Retinal pigment epithelial cell (primary cell): Measurements from ENCODE around the gene KRTAP1-1.
"Not testable (repeated sequence)": the region's sequence is repeated elsewhere in the genome, so short reads cannot be mapped to it uniquely, and the experiment has no call there.

Source experiments
- DNase-seq: peaks from one replicate; pipeline ENCODE4 v3.0.0-alpha.2; 2010; ENCODE audit warnings: low read depth
- H3K4me3 ChIP-seq: 2 replicates; pipeline ENCODE4 v1.5.1; 2011; ENCODE audit warnings: mild to moderate bottlenecking, low read length, control low read depth, moderate library complexity
- TF ChIP-seq, protein P1 (sequence below): conservative IDR thresholded peaks from 2 replicates; pipeline ENCODE4 v1.5.1; 2011; ENCODE audit warnings: low read depth, low read length, control low read depth, inconsistent platforms

KRTAP1-1 gene

GRCh38 chr17:41069031-41069430, 27.8 kb upstream of the KRTAP1-1 start:
- no peak overlapping the region for H3K4me3 ChIP-seq
- no peak for DNase-seq
- TF ChIP-seq, protein P1, sequence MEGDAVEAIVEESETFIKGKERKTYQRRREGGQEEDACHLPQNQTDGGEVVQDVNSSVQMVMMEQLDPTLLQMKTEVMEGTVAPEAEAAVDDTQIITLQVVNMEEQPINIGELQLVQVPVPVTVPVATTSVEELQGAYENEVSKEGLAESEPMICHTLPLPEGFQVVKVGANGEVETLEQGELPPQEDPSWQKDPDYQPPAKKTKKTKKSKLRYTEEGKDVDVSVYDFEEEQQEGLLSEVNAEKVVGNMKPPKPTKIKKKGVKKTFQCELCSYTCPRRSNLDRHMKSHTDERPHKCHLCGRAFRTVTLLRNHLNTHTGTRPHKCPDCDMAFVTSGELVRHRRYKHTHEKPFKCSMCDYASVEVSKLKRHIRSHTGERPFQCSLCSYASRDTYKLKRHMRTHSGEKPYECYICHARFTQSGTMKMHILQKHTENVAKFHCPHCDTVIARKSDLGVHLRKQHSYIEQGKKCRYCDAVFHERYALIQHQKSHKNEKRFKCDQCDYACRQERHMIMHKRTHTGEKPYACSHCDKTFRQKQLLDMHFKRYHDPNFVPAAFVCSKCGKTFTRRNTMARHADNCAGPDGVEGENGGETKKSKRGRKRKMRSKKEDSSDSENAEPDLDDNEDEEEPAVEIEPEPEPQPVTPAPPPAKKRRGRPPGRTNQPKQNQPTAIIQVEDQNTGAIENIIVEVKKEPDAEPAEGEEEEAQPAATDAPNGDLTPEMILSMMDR: no peak

DNA sequence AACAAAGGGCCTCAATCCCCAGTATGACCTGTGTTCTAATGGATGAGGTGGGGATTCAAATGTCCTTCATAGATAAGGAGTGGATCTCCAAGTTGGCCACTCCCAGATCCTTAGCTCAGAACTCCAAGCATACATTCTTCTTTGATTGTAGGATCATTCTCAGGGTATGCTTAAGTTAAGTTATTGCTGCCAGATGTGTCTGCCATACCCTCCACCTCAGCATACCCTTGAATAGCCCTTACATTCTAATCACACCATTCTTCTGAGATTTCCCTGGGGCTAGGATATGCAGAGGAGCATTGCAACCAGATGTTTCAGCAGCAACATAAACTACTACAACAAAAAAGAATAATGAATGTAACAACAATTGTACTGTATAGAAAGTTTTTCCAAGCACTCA, 26.0 kb upstream of the KRTAP1-1 start:
- DNase-seq: no peak
- TF ChIP-seq, protein P1: no peak
- no peak overlapping the region for H3K4me3 ChIP-seq

DNA sequence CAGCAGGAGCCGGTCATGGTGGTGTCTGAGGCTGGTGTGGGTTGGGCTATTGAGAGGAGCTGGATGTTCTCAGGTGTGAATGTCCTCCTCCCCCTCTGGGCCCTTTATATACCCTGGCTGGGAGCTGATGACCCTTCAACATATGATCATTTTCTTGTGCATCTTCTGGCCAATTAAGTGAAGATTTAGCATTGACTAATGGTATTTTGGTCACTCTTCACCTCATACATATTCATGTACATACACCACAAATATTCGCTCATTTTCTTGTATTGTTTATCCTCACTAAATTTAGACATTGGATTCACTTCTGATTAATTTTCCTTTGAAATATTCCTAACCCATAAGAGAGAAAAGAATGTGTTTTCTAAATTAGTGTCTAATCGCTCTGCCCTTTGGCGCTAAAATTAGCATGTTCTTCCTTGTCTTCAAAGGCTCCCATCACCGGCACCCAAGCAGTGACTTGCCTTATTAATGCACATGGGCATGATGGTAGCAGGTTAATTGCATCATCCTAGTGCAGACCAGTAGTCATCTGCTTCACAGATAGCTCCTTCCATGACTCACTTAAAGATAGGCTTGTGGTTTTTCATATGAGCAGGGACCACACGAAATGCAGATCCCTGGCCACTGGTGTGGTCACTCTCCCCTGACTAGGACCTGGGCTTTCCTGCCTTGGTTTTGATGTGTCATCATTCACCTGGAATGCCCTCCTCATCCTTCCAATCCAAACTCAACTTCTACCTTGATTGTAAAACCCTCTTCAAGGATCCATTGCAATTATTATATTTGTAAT, 24.8 kb upstream of the KRTAP1-1 start, which contains the start of gene KRTAP2-4:
TSS of gene KRTAP2-4 (minus strand) at position 51 of the 796 bp plus-strand sequence. CDS start at position 17, 34 bp downstream.
- TF ChIP-seq, protein P1: no peak
- H3K4me3 ChIP-seq: no peak within 1 kb of the TSS
- no peak for DNase-seq

GRCh38 chr17:41065016-41065689, 23.9 kb upstream of the KRTAP1-1 start:
- not testable (repeated sequence) for DNase-seq, H3K4me3 ChIP-seq

- TF ChIP-seq, protein P1: no peak
- H3K4me3 ChIP-seq: no peak overlapping the region
- DNase-seq: no peak
Observed at GRCh38 chr17:41064301-41064700, 23.1 kb upstream of the KRTAP1-1 start.

DNA sequence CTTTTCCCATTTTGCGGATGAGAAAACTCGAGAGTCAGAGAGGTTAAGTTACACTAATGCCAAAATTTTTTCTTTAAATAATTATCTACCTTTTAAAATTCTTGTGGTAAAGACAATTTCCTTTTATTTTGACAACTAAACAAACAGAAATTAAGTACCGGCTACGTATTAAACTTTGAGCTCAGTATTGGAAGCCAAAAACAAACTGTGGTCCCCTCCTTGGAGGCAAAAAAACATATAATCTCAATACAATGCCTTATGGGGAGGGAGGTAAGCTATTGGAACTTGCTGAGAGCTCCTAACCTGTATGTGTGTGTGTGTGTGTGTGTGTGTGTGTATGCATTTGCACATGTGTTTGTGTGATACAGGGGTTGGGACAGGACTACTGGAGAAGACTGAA, 22.2 kb upstream of the KRTAP1-1 start:
- TF ChIP-seq, protein P1: no peak
- no peak for DNase-seq
- no peak overlapping the region for H3K4me3 ChIP-seq

GRCh38 chr17:41061964-41062363, 20.7 kb upstream of the KRTAP1-1 start:
- DNase-seq: peak; percentile 87
- TF ChIP-seq, protein P1: no peak
- H3K4me3 ChIP-seq: no peak overlapping the region
